HG02870 (cell line): ENCODE data around the gene WBP2.

Source experiments
- ATAC-seq: cut with Tn5 transposase; IDR thresholded peaks from one replicate; pipeline ENCODE4 v1.9.1; 2021; ENCODE audit warnings: mild to moderate bottlenecking, moderate library complexity; ENCODE audit not compliant: unreplicated experiment

Gene WBP2

DNA sequence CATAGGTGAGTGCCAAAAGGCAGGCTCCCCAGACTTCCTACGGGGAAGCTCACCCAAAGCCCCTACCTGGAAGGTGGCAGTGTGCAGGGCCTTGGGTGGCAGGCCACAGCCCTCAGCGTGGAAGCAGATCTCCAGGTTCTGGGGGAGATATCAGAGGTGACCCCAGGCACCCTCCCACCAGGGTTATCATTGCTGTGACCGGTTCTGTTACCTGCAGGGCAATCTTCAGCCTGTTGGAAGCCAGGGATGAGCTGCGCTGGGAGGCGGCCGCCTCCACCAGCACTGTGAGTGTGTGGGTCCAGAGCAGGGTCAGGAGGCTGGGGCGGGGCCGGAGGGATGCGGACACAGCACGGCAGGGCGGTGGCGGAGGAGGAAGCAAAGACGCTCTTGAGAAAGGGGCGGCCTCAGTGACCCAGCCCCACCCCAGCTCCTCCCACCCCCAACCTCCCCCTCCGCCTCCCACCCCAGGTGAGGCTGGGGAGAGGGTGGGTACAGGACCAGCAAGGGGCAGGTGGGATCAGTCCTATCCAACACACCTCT, 24.0 kb downstream of the WBP2 start:
- no peak for ATAC-seq

DNA sequence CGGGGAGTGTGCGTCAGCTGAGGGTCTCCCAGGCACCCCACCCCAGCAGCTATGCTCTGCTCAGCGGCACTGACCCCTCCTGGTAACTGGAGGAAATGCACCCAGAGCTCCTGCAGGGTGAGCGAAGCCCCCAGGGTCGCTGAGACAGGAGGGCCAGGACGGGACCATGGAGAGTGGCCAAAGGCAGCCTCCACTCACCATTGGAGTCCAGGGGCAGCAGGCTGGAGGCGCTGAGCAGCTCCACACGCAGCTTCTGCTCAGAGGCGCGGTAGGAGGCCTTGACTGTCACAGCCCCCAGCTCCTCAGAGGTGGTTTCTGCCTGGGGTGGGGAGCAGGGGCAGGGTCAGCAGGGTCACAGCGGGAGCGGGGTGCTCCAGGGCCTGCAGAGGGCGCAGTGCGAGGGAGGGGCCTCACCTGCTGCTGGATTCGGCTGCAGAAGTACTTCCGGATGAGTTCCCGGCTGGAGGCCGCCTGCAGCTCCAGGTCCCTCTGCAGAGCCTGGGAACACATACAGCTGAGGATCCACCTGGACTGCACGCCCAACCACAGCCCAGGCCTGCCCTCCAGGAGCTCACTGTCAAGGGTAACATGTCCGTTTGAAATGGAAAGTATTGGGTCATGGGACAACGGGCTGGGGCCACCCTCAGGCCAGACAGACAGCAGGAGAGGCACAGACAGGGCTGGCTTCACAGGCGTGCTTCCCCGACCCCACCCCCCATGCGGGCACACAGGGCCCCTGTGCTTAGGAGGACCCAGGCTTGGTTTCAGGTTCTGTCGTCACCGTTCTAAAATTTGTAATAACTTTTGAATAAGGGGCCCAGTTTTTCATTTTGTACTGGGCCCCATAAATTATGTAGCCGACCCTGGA, 24.7 kb downstream of the WBP2 start:
- no peak for ATAC-seq

DNA sequence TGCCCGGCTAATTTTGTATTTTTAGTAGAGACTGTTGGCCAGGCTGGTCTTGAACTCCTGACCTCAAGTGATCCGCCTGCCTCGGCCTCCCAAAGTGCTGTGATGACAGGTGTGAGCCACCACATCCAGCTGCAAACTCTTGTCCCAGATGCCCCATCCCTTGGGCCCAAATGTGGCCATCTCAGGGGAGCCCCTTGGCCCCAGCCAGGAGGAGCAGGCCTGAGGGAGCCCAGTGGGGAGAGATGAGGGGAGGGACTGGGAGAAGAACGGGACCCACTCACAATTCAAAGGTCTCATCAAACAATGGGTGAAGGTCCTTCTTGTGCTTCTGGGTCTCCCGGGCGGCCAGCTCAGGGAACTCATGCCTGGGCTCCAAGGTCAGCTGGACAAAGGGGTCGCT, 25.4 kb downstream of the WBP2 start:
- ATAC-seq = no peak

DNA sequence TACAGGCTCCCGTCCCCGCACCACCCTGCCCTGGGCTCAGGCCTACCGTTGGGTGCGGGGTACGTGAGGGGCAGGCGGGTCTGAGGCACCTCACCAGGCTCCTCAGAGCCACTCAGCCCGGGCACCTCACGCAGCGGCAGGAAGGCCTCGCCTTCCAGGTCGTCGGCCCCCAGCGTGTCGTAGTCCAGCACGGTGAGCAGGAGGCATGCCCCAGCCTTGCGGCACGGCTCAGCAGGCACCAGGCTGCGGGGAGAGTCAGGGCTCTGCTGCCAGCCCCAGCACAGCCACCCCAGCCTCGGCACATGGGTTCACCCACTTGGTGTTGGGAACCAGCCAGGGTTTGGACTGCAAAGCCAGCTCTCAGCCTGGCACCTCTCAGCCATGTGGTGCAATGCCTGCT, 26.4 kb downstream of the WBP2 start:
- ATAC-seq = no peak

DNA sequence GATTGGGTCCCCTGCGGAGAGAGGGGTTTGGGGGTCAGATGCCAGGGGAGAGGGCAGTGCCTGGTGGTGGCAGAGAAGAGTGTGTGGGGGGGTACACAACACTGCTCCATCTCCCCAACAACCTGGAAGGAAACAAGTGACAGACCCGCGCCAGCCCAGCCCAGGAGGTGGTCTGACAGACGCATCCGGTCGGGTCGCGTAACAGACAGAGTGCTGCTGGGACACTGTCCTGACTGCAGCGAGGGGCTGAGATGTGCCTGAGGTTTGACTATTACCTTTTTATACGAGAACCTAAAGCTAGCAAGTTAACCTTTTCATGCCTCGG, 27.1 kb downstream of the WBP2 start:
- no peak for ATAC-seq

DNA sequence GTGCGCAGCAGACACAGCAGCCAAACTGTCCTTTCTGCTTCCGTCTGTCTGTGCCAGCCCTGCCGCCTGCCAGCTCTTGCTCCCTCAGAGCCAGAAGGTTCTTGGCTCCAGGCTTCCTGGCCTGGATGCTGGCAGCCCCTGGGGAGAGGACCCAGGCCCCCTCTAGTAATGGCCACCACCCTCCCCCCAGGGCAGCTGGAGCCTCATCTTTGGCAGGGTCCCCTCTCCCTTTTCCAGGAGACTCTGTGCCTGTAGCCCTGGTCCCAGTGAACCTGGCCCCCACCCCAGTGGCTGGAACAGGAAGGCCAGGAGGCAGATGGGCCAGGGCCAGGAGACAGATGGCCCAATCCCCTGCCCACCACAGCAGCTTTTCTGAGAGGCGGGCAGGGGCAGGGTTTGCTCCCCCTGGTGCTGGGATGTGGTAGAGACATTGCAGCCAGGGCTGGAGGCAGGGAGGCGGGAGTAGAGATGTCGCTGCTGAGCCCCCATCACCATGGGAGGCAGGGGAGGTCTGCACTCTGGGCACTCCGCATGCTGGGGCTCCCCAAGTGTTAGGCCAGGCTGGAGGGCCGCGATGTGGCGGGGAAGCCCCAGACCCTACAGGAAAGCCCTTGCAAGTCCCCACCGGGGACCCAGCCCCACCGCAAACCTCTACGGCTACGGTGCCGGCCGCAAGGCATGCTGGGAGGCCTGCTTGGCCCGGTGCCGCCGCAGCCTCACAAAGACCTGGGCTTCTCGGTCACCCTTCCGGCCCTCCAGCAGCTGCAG, 27.6 kb downstream of the WBP2 start:
- ATAC-seq = no peak

DNA sequence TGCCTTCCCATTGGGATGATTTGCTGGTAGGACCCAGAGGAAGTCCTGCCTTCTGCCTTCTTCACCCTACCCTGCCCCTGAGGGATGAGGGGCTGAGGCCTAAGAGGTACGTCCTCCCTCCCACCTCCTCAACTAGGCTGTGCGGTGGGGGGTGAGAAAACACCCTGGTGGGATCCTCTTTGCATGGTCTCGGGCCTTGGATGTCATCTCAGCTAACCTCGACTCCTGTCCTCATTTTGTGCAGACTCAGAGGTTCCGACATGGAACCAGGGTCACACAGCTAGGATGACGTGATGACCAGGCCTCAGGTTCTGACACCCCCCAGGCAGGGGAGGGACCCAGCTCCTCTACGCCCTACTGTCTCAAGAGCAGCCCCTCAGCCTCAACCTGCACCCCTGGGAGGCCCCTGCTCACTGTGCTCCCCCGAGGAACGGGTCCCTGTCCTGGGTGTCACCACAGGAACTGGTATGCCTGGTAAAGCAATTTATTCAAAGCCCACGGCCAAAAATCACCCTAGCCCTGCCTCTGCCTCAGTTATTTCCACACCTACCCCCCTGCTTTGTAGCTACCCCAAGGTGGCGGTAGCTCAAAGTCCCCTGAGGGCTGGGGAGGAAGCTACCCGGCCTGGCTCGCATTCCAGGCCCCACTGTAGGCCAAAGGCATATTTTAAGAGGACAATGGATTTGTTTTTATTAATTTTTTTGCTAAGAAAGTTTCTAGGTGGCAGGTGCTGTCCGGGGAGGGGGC, 28.4 kb downstream of the WBP2 start:
- ATAC-seq = no peak

DNA sequence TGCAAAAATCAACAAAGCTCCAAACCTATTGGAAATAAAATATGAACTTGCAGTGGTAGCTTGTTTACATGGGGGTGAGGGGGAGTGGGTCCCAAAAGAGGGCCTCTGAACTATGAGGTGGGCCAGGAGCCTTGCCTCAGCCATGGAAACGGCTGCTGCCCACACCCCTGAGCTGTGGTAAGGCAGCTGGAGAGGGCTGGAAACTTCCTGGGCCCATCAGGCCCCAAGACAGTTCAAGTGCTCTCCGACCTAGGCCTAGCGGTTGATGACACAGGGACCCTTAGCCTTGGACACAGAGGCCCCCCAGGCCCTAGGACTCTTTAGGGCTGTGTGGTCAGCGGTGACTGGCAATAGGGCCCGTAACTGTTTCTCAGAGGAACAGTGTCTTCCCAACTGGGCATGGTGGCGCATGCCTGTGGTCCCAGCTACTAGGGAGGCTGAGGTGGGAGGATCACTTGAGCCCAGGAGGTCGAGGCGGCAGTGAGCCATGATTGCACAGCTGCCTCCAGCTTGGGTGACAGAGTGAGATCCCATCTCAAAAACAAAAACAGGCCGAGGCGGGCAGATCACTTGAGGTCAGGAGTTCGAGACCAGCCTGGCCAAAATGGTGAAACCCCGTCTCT, 29.3 kb downstream of the WBP2 start:
- no peak for ATAC-seq

DNA sequence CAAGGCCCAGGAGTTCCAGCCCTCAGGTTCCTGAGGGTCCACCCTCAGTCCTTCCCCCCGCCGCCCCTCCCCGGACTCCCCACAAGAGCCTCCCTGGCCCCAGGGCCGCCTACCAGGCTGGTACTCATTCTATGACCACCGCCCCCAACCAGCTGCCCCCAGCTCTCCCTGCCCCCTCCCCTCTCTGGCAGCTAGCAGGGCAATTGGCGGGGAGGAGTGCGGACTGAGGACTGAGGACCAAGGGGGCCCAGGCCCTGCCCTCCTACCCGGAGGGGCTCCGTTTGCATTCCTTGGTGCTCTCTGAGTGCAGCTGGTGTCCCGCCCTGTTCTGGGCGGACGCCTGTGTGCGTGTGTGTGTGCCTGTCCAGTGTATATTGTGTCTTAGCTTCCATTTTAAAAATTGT, 30.0 kb downstream of the WBP2 start:
- no peak for ATAC-seq

DNA sequence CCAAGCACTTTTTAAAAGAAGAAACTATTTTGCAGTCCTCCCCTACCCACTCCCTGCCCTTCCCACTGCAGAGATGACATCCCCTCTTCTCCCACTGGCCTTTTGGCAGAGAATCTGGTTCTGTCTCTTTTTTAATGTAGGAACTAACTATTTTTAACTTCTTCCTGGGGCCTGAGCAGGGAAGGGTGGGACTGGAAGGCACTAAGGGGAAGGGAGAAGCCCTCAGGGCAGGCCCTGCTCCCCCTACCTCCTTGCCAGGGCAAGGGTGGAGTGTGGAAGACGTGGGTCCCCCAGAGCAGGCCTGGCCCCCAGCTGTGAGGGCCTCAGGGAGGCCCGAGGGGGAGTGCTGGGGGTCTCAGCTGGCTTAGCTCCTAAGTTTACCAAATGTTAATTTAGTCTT, 30.5 kb downstream of the WBP2 start:
- no peak for ATAC-seq

DNA sequence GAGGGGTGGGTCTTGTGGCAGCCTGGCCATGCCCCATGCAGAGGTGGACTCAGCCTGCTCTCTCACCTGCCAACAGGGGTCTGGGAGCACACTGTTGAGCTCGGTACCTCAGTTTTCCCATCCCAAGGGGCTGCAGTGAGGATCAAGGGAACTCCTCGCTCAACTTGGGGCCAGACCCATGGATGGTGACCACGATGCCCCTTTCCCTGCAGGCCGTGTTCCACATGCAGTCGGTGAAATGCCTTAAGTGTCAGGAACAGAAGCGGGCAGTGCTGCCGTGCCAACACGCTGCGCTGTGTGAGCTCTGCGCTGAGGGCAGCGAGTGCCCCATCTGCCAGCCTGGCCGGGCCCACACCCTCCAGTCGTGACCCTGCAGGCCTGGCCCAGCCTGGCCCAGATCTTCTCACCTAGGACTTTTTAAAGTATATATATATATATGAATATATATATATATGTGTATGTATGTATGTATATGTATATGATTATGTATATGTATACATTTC, 31.0 kb downstream of the WBP2 start:
- ATAC-seq = no peak

DNA sequence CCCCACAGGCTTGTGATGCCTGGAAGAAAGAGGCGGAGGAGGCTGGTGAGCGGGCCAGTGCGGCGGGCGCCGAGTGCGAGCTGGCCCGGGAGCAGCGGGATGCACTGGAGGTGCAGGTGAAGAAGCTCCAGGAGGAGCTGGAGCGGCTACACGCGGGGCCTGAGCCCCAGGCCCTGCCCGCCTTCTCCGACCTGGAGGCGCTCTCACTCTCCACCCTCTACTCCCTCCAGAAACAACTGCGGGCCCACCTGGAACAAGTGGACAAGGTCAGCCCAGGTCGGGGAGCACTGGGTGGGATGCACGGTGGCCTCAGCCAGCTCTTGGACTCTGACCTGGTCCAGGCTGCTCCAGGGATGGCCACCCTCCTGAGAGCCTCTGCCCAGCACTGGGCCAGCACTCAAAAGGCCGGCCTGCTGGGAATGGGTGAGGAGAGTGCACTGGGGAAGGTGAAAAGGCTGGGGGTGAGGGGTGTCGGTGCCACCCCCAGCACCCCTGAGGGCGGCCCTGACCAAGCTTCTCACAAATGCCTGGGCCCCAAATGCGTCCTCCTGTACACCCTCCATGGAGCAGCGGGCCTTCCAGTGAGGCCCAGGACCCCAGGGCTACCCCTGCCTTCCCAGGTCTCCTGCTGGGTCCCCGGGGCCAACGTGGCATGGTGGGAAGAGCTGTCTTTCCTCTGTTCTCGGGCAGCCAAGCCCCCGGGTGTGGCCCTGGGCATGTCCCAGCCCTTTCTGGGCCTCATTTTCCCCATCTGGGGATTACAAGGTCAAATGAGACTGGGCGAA, 31.7 kb downstream of the WBP2 start:
- no peak for ATAC-seq

DNA sequence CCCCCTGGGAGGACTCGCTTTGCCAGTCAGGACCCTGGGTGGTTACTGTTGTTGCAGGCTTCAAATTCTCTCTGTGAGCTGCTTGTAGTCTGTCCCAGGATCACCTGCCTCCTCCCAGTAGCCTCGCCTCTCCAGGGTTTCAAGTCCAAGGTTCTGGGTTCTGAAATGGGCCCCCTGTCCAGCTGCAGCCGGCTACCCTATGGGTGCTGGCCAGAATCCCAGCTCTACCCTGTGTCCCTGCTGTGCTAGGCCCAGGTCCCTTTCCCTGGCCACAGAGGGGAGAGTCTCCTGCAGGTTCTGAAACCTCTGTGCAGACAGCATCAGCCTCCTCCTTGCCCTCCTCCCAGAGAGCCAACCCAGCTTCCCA, 32.4 kb downstream of the WBP2 start:
- no peak for ATAC-seq

DNA sequence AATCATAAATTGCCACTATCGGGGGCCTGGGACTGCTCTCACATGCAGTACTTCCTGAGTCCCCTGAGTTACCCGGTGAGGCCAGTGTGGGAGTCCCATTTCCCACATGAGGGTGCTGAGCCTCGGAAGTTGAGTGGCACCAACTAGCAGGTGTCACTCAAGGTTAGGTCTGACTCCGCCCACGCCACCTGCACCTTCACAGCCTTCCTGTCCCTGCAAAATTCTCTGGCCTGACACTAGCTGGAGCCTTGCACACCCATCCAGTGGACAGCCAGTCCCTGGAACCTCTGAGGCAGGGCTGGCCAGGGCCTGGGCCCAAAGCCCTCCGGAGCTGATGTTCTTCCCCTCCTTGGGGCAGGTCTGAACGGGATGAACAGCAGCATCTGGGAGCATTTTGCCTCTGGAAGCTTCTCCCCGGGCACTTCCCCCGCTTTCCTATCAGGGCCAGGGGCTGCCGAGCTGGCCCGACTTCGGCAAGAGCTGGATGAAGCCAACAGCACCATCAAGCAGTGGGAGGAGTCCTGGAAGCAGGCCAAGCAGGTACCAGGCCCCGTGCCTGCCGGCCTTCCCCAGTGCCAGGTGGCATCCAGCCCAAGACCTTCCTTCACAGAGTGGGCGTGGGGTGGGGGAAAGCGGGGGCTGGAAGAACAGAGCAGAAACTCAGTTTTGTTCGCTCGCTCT, 32.9 kb downstream of the WBP2 start:
- ATAC-seq = no peak

DNA sequence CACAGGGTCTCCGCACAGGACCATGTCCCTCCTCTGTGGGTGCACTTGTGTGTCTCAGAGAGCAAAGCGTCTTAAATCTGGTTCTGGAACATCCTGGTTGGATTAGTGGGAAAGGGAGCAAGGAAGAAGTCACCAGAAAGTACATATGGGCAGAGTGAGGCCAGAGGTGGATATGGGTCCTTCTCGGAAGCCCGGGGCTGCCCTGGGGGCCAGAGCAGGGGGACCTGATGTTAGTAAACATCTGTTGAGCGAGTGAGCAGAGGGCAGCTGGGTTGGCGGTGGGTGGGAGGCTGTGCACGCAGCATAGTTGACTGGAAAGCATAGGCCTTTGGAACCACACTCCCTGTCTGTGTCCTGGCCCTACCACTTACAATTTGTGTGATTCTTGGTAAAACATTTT, 33.6 kb downstream of the WBP2 start:
- no peak for ATAC-seq

DNA sequence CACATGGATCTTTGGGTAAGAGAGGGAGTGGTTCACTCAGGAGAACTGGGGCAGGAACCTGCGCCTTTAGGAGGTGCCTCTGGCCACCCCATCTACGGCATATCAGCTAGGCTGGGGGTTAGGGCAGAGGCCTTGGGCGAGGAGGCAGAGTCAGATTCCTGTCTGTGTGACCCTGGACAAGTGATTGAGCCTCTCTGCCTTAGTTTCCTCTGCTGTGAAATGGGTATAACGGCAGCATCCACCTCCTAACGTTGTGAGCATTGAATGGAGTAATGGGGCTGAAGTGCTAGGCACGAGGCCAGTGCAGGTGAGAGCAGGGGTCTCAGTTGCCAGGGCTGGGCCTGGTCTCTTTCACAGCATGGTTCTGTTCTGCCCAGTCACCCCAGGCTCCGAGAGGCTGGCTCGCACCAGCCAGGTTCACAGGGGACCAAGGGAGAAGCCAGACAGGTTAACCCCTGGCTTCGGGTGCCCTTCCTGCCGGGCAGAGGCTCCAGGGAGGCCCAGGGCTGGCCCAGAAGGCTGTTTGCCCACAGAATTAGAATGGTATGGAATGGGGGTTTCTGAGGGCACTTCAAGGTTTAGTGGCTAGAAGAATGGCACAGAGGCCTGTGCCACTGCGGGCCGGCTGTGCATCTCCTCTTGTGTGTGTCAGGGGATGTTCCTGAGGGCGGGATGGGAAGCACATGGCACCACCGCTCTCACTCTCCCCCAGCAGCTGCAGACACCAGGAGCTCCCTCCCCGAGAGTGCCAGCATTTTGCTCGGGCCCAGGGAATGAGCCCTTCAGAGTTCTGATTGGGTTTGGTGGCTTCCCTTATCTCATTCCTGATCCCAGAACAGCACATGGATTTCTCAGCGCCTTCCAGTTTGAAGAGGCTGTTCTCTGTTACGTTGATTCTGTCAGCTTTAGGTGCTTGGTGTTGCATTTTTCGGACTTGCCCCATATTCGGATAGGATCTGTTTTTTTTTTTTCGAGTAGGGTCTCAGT, 34.7 kb downstream of the WBP2 start:
- ATAC-seq = no peak

DNA sequence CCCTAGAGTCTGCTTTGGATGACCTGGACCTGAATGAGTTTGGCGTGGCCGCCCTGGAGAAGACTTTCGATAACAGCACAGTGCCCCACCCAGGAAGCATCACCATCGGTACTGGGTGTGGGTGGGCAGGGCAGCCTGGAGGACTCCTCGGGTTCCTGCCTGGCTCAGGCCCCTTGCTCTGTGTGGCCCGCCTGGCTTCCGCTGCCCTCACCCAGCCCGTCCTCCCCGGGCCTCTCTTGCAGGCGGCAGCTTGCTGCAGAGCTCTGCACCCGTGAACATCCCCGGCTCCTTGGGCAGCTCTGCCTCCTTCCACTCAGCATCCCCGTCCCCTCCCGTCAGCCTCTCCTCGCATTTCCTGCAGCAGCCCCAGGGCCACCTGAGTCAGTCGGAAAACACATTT, 35.5 kb downstream of the WBP2 start:
- no peak for ATAC-seq

DNA sequence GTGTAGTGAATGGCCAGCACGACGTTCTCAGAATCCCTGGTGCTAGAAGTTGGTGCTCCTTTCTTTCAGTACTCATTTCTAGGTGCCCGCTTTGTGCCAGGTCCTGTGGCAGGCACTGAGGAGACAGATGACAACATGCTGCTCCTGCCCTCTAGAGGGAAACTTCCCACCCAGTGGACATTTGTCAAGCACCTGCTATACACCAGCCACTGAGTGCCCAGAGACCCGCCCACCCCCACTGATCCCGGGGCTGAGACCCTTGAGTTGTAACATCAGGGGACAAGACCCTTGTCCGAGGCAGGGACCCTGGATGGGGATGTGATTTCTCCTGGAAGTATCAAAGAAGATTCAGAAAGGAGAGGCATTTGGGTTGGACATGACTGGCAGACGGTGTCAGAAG, 36.0 kb downstream of the WBP2 start:
- no peak for ATAC-seq
